Lower leg skin (tissue), 4 donors: ENCODE results near the gene ADM. TPM values are rescaled to one million over a fixed set of nuclear protein-coding genes. Genes with fewer than 3 reads are reported as not detected.

Experiments used
- DNase-seq, 2 donors: peaks; one replicate each; pipeline ENCODE4 v3.0.0-alpha.2; 2019; ENCODE audit warnings: low spot score in 2 of 2
- H3K4me3 ChIP-seq: fragments of 200-600 bp; sonication (generic); 2 replicates; pipeline ENCODE4 v1.5.1; 2017; ENCODE audit warnings: mild to moderate bottlenecking, low read depth; ENCODE audit not compliant: poor library complexity, severe bottlenecking
- POLR2A ChIP-seq, 2 donors: fragments of 450-650 bp; IDR thresholded peaks; one replicate each; pipeline ENCODE4 v1.6.1; 2016 to 2017; ENCODE audit warnings: antibody characterized with exemption in 2 of 2, mild to moderate bottlenecking in 1 of 2, moderate library complexity in 1 of 2
- WGBS, 2 donors: methylation state at CpG; one replicate each; pipeline ENCODE4 v1.1.5; 2018; 5-methylcytosine and 5-hydroxymethylcytosine counted together
- intact Hi-C: fragments of 100-400 bp; cut with DNase I; formaldehyde crosslinking; loops from one replicate; pipeline ENCODE4 v1.15.0; 2023; ENCODE audit warnings: low total_unique reads
- total RNA-seq, 4 donors: library from RNA; depleted of rRNA; stranded (reverse); fragments of >200 nt; gene quantifications; one replicate each; pipeline ENCODE4 v1.1.0, GENCODE V29; 2016
- TF ChIP-seq, protein P1 (sequence below), 3 donors: fragments of 450-650 bp; IDR thresholded peaks; one replicate each; pipeline ENCODE4 v1.5.1; 2016; ENCODE audit warnings: antibody characterized with exemption in 3 of 3, mild to moderate bottlenecking in 3 of 3, moderate library complexity in 2 of 3

ADM gene
- total RNA-seq, 4 donors from 2014 or later = 117 to 406 (median 299) TPM

DNA sequence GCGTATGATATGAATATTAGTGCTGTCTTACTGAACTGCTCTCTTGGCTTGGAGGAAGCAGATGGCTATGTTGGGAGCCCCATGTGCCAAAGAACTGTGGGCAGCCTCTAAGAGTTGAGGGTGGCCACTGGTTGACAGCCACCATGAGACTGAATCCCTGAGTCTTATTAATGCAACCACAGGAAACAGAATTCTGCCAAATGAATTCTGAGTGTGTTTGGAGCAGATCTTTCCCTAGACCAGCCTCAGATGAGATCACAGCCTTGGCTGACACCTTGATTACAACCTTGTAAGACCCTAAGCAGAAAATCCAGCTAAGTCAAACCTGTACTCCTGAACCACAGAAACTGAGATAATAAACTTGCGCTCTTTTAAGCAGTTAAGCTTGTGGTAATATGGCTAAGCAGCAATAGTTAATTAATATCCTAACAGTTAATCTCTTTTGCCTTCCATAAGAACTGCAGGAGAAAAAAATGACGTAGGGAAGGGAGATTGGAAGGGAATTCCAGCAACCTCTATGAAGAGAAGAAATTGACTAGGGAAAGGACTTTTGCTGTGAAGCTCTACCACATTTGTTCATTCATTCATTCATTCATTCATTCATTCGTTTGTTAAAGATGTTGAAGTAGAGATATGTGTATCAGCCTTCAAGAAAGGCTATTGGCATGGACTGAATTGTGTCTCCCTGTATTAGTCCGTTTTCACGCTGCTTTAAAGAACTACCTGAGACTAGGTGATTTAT is 26.8 kb downstream of the ADM start:
- intact Hi-C loops = no loop called here
- TF ChIP-seq POLR2A (IDR thresholded peaks at IDR 0.05) = no peak
- TF ChIP-seq, protein P1, sequence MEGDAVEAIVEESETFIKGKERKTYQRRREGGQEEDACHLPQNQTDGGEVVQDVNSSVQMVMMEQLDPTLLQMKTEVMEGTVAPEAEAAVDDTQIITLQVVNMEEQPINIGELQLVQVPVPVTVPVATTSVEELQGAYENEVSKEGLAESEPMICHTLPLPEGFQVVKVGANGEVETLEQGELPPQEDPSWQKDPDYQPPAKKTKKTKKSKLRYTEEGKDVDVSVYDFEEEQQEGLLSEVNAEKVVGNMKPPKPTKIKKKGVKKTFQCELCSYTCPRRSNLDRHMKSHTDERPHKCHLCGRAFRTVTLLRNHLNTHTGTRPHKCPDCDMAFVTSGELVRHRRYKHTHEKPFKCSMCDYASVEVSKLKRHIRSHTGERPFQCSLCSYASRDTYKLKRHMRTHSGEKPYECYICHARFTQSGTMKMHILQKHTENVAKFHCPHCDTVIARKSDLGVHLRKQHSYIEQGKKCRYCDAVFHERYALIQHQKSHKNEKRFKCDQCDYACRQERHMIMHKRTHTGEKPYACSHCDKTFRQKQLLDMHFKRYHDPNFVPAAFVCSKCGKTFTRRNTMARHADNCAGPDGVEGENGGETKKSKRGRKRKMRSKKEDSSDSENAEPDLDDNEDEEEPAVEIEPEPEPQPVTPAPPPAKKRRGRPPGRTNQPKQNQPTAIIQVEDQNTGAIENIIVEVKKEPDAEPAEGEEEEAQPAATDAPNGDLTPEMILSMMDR (IDR thresholded peaks at IDR 0.05) = no peak
- WGBS, 2 donors = 82 to 91% methylated on average over 6 of the region's 6 CpGs
- no peak for DNase-seq
- H3K4me3 ChIP-seq = no peak overlapping the region

DNA sequence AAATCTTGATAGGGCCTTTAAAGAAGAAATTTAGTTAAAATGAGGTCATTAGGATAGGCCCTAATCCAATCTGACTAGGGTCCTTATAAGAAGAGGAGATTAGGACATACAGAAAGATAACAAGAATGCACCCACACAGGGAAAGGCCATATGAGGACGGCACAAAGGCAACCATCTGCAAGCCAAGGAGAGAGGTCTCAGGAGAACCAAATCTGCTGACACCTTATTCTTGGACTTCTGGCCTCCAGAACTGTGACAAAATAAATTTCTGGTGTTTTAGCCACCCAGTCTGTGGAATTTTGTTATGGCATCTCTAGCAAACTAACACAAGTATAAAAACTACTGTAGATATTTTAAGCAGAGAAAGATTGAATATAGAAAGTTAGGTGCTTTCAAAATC is 28.6 kb downstream of the ADM start:
- H3K4me3 ChIP-seq = no peak overlapping the region
- DNase-seq = no peak
- WGBS, 2 donors = 81 to 83% methylated on average over 1 of the region's 1 CpG
- intact Hi-C loops = no loop called here
- no peak for TF ChIP-seq POLR2A (IDR thresholded peaks at IDR 0.05)
- TF ChIP-seq, protein P1 (IDR thresholded peaks at IDR 0.05) = no peak

DNA sequence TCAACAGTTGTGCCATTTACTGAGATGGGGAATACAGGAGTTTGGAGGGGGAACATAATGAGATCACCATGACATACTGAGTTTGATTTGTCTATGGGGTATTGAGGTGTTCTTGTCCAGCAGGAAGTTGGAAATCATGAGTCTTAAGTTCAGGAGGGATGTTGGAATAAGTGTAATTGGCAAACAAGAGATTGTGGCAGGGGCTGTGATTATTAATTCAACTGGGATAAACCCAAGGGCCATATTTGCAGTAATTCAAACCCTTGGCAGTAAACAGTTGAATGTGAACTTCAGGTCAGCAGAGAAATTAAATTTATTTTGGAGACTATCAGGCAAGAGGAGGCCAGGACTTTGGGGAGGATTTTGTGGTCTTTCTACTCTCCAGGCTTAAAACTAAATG is 33.4 kb downstream of the ADM start:
- no peak for DNase-seq
- TF ChIP-seq, protein P1 (IDR thresholded peaks at IDR 0.05) = no peak
- H3K4me3 ChIP-seq = no peak overlapping the region
- intact Hi-C loops = no loop called here

DNA sequence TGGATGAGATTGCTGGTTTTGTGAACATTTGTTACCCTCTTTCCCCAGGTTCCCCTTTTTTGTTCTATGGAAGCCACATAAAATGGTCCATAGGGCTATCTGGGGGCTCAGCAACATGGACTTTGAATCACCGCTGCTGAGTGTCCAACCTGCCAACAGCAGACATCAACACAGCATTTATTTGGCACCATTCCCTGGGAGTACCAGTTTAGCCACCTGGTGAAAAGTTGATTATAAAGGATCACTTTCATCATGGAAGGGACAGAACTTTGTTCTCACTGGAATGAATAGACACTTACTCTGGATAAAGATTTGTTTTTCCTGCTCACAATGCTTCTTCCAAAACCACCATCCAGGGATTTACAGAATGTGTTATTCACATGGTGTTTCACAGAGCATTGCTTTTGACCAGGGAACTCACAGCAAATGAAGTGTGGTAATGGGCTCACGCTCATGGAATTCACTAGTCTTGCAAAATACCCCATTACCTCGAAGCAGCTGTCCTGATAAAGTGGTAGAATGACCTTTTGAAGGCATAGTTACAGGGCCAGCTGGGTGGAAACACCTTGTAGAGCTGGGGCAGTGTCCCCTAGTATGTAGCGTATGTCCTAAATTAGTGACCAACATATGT is 43.9 kb downstream of the ADM start:
- 77 to 87% methylated on average over 4 of the region's 4 CpGs for whole genome bisulfite sequencing, 2 donors
- no peak for DNase-seq
- H3K4me3 ChIP-seq = no peak overlapping the region
- TF ChIP-seq, protein P1 (IDR thresholded peaks at IDR 0.05) = no peak
- no peak for TF ChIP-seq POLR2A (IDR thresholded peaks at IDR 0.05)
- intact Hi-C loops = no loop called here

DNA sequence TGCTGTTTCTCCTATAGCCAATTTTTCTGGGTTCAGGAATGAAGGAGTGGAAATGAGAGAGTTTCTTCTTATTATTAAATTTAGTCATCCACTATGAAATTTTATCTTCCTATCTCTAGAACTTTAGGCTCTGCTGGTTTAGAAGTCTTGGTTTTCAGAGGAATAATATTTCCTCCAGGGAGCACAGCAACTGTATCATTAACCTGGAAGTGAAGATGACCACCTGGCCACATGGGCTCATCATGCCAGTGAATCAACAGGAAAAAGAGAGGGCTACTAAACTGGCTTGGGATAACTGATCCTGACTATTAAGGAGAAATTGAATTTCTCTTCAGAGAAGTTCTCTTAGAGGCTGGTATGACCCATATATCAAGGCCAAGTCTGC is 44.4 kb downstream of the ADM start:
- DNase-seq = no peak
- no peak overlapping the region for H3K4me3 ChIP-seq
- TF ChIP-seq POLR2A (IDR thresholded peaks at IDR 0.05) = no peak
- intact Hi-C loops = no loop called here

DNA sequence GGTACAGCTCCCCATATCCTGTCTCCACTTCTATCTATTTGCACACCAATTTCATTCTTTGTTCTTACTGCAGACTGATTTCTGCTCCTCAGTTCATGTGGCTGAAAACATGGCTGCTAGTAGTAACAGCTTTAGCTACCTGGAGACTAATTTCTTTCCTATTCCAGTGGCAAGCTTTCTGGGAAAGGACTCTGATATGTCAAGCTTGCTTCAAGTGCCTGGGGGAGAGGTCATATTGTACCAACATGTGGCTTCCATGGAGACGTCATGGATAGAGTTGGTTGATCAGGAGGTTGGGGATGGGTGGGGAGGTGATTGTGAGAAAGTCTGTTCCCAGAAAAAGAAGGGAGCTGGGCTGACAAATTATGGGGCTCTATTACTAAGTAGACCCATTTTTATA is 44.9 kb downstream of the ADM start:
- TF ChIP-seq POLR2A (IDR thresholded peaks at IDR 0.05) = no peak
- TF ChIP-seq, protein P1 (IDR thresholded peaks at IDR 0.05) = no peak
- intact Hi-C loops = no loop called here
- H3K4me3 ChIP-seq = no peak overlapping the region
- DNase-seq = no peak
- 77 to 86% methylated on average over 1 of the region's 1 CpG for WGBS, 2 donors
